ENCODE data around the gene ZNF619.

ZNF619 gene

GRCh38 chr3:40524568-40525285, 47.8 kb downstream of the ZNF619 start, which contains the start of gene ZNF621:
ZNF621 (plus strand) TSS chr3:40524960; CDS start chr3:40525841, 881 bp downstream.
- H2AK5ac ChIP-seq (ENCODE audit: low read depth, low read length), result peak within 1 kb of the TSS; percentile 92
- H3K18ac ChIP-seq (ENCODE audit: low read length), result peak within 1 kb of the TSS; percentile 98
- H2BK5ac ChIP-seq (ENCODE audit: low read length), result peak within 1 kb of the TSS; percentile 75
- H3K27me3 ChIP-seq (ENCODE audit: control insufficient read depth in 3 of 3, insufficient read depth in 3 of 3, low read depth in 1 of 3, low read length in 3 of 3), result no peaks in the 10 kb centered on the region
- H3K23ac ChIP-seq (ENCODE audit: low read depth, low read length, poor library complexity), result peak within 1 kb of the TSS; percentile 100
- H3K27ac ChIP-seq (replicated peaks; ENCODE audit: low read length), result peak within 1 kb of the TSS; percentile 66
- no peak within 1 kb of the TSS for H3K4ac ChIP-seq (ENCODE audit: low read length)
- peaks cover 3 to 8% of the 10 kb centered on the region in 2 donors for H3K4me1 ChIP-seq (ENCODE audit: control insufficient read depth in 2 of 2, insufficient read depth in 1 of 2, low read depth in 1 of 2, low read length in 2 of 2)
- no peak within 1 kb of the TSS for H4K8ac ChIP-seq (ENCODE audit: low read depth, low read length)
- H3K9me3 ChIP-seq (replicated peaks in 1 of 2; ENCODE audit: control insufficient read depth in 2 of 2, insufficient read depth in 1 of 2, low read depth in 1 of 2, low read length in 2 of 2), result no peaks in the 10 kb centered on the region
- no peak within 1 kb of the TSS for H2BK120ac ChIP-seq (ENCODE audit: low read depth, low read length)
- peak within 1 kb of the TSS; percentile 84 for H3K14ac ChIP-seq (ENCODE audit: low read length)
- peak within 1 kb of the TSS; percentile 59 to 95 for H3K4me3 ChIP-seq (ENCODE audit: low read length in 2 of 2)
- H3K79me1 ChIP-seq (ENCODE audit: low read depth, low read length), result peaks cover 3% of the 10 kb centered on the region
- H2BK15ac ChIP-seq (ENCODE audit: low read length), result no peak within 1 kb of the TSS
- H3K4me2 ChIP-seq (ENCODE audit: insufficient read depth, low read length, poor library complexity, severe bottlenecking), result peak within 1 kb of the TSS; percentile 96
- WGBS, 2 donors (ENCODE audit: extremely low coverage in 2 of 2, insufficient read length in 2 of 2, insufficient replicate concordance in 1 of 2), result no CpG with 5 or more reads among the region's 59 CpGs
- peak within 1 kb of the TSS; percentile 97 for H2AFZ ChIP-seq (ENCODE audit: low read length)
- H4K91ac ChIP-seq (ENCODE audit: low read depth, low read length, poor library complexity), result no peak within 1 kb of the TSS
- H2BK12ac ChIP-seq (ENCODE audit: low read length), result no peak within 1 kb of the TSS
- peak; percentile 81 for DNase-seq (ENCODE audit: low spot score)
- H3K36me3 ChIP-seq (replicated peaks in 1 of 2; ENCODE audit: control insufficient read depth in 2 of 2, insufficient read depth in 2 of 2, low read length in 2 of 2), result peaks cover 3 to 36% of the 10 kb centered on the region in 2 donors
- H3K9ac ChIP-seq (ENCODE audit: low read depth, low read length, poor library complexity), result peak within 1 kb of the TSS; percentile 94

- Histone ChIP-seq H2BK120ac (ENCODE audit: low read depth, low read length) (no peak overlapping the region), H2BK12ac (ENCODE audit: low read length) (no peak overlapping the region), H3K9me3 (replicated peaks in 1 of 2; ENCODE audit: control insufficient read depth in 2 of 2, insufficient read depth in 1 of 2, low read depth in 1 of 2, low read length in 2 of 2) (peaks cover 6 to 35% of the 10 kb centered on the region in 2 donors), H3K4me2 (ENCODE audit: insufficient read depth, low read length, poor library complexity, severe bottlenecking) (no peak overlapping the region), H3K18ac (ENCODE audit: low read length) (no peak overlapping the region), H4K8ac (ENCODE audit: low read depth, low read length) (no peak overlapping the region), H3K23ac (ENCODE audit: low read depth, low read length, poor library complexity) (no peak overlapping the region), H3K9ac (ENCODE audit: low read depth, low read length, poor library complexity) (no peak overlapping the region), H2AK5ac (ENCODE audit: low read depth, low read length) (no peak overlapping the region), H2BK5ac (ENCODE audit: low read length) (no peak overlapping the region), H2AFZ (ENCODE audit: low read length) (no peak overlapping the region), H4K91ac (ENCODE audit: low read depth, low read length, poor library complexity) (no peak overlapping the region), H3K4me1 (ENCODE audit: control insufficient read depth in 2 of 2, insufficient read depth in 1 of 2, low read depth in 1 of 2, low read length in 2 of 2) (peaks cover 3 to 8% of the 10 kb centered on the region in 2 donors), H3K4ac (ENCODE audit: low read length) (no peak overlapping the region), H3K79me1 (ENCODE audit: low read depth, low read length) (peaks cover 3% of the 10 kb centered on the region), H3K4me3 (ENCODE audit: low read length in 2 of 2) (no peak overlapping the region), H2BK15ac (ENCODE audit: low read length) (no peak overlapping the region), H3K36me3 (replicated peaks in 1 of 2; ENCODE audit: control insufficient read depth in 2 of 2, insufficient read depth in 2 of 2, low read length in 2 of 2) (peaks cover 24 to 73% of the 10 kb centered on the region in 2 donors), H3K27me3 (ENCODE audit: control insufficient read depth in 3 of 3, insufficient read depth in 3 of 3, low read depth in 1 of 3, low read length in 3 of 3) (no peaks in the 10 kb centered on the region), H3K14ac (ENCODE audit: low read length) (no peak overlapping the region), H3K27ac (replicated peaks; ENCODE audit: low read length) (no peak overlapping the region)
- WGBS, 2 donors (ENCODE audit: extremely low coverage in 2 of 2, insufficient read length in 2 of 2, insufficient replicate concordance in 1 of 2), result no CpG with 5 or more reads among the region's 3 CpGs
- DNase-seq (ENCODE audit: low spot score), result no peak
These were observed 51.5 kb downstream of the ZNF619 start for GRCh38 chr3:40528426-40528825.

GRCh38 chr3:40532252-40532651, 55.3 kb downstream of the ZNF619 start:
- H3K18ac ChIP-seq (ENCODE audit: low read length), result no peak overlapping the region
- H2AFZ ChIP-seq (ENCODE audit: low read length), result no peak overlapping the region
- no peak overlapping the region for H2BK5ac ChIP-seq (ENCODE audit: low read length)
- no peak overlapping the region for H4K8ac ChIP-seq (ENCODE audit: low read depth, low read length)
- WGBS, 2 donors (ENCODE audit: extremely low coverage in 2 of 2, insufficient read length in 2 of 2, insufficient replicate concordance in 1 of 2), result no CpG with 5 or more reads among the region's 5 CpGs
- H3K79me1 ChIP-seq (ENCODE audit: low read depth, low read length), result no peaks in the 10 kb centered on the region
- no peak for DNase-seq (ENCODE audit: low spot score)
- H2BK12ac ChIP-seq (ENCODE audit: low read length), result no peak overlapping the region
- no peak overlapping the region for H3K4me2 ChIP-seq (ENCODE audit: insufficient read depth, low read length, poor library complexity, severe bottlenecking)
- H3K9ac ChIP-seq (ENCODE audit: low read depth, low read length, poor library complexity), result no peak overlapping the region
- H3K27ac ChIP-seq (replicated peaks; ENCODE audit: low read length), result no peak overlapping the region
- H3K14ac ChIP-seq (ENCODE audit: low read length), result no peak overlapping the region
- no peak overlapping the region for H2BK120ac ChIP-seq (ENCODE audit: low read depth, low read length)
- H3K4me1 ChIP-seq (ENCODE audit: control insufficient read depth in 2 of 2, insufficient read depth in 1 of 2, low read depth in 1 of 2, low read length in 2 of 2), result no peaks in the 10 kb centered on the region
- peaks cover 8 to 56% of the 10 kb centered on the region in 2 donors for H3K9me3 ChIP-seq (replicated peaks in 1 of 2; ENCODE audit: control insufficient read depth in 2 of 2, insufficient read depth in 1 of 2, low read depth in 1 of 2, low read length in 2 of 2)
- no peak overlapping the region for H4K91ac ChIP-seq (ENCODE audit: low read depth, low read length, poor library complexity)
- no peak overlapping the region for H3K4me3 ChIP-seq (ENCODE audit: low read length in 2 of 2)
- no peak overlapping the region for H3K4ac ChIP-seq (ENCODE audit: low read length)
- H2BK15ac ChIP-seq (ENCODE audit: low read length), result no peak overlapping the region
- peaks cover 33 to 99% of the 10 kb centered on the region in 2 donors for H3K36me3 ChIP-seq (replicated peaks in 1 of 2; ENCODE audit: control insufficient read depth in 2 of 2, insufficient read depth in 2 of 2, low read length in 2 of 2)
- H3K23ac ChIP-seq (ENCODE audit: low read depth, low read length, poor library complexity), result no peak overlapping the region
- no peaks in the 10 kb centered on the region for H3K27me3 ChIP-seq (ENCODE audit: control insufficient read depth in 3 of 3, insufficient read depth in 3 of 3, low read depth in 1 of 3, low read length in 3 of 3)
- H2AK5ac ChIP-seq (ENCODE audit: low read depth, low read length), result no peak overlapping the region

GRCh38 chr3:40534283-40534682, 57.4 kb downstream of the ZNF619 start:
- Histone ChIP-seq H3K4me3 (ENCODE audit: low read length in 2 of 2) (no peak overlapping the region), H2AK5ac (ENCODE audit: low read depth, low read length) (no peak overlapping the region), H3K9me3 (replicated peaks in 1 of 2; ENCODE audit: control insufficient read depth in 2 of 2, insufficient read depth in 1 of 2, low read depth in 1 of 2, low read length in 2 of 2) (peaks cover 13 to 70% of the 10 kb centered on the region in 2 donors), H3K4ac (ENCODE audit: low read length) (no peak overlapping the region), H3K4me2 (ENCODE audit: insufficient read depth, low read length, poor library complexity, severe bottlenecking) (no peak overlapping the region), H3K27ac (replicated peaks; ENCODE audit: low read length) (no peak overlapping the region), H2AFZ (ENCODE audit: low read length) (no peak overlapping the region), H3K23ac (ENCODE audit: low read depth, low read length, poor library complexity) (no peak overlapping the region), H3K36me3 (replicated peaks in 1 of 2; ENCODE audit: control insufficient read depth in 2 of 2, insufficient read depth in 2 of 2, low read length in 2 of 2) (peaks cover 40 to 95% of the 10 kb centered on the region in 2 donors), H2BK12ac (ENCODE audit: low read length) (no peak overlapping the region), H3K4me1 (ENCODE audit: control insufficient read depth in 2 of 2, insufficient read depth in 1 of 2, low read depth in 1 of 2, low read length in 2 of 2) (no peaks in the 10 kb centered on the region), H4K8ac (ENCODE audit: low read depth, low read length) (no peak overlapping the region), H3K9ac (ENCODE audit: low read depth, low read length, poor library complexity) (no peak overlapping the region), H3K14ac (ENCODE audit: low read length) (no peak overlapping the region), H2BK120ac (ENCODE audit: low read depth, low read length) (no peak overlapping the region), H2BK5ac (ENCODE audit: low read length) (no peak overlapping the region), H2BK15ac (ENCODE audit: low read length) (no peak overlapping the region), H3K27me3 (ENCODE audit: control insufficient read depth in 3 of 3, insufficient read depth in 3 of 3, low read depth in 1 of 3, low read length in 3 of 3) (no peaks in the 10 kb centered on the region), H3K18ac (ENCODE audit: low read length) (no peak overlapping the region), H3K79me1 (ENCODE audit: low read depth, low read length) (no peaks in the 10 kb centered on the region), H4K91ac (ENCODE audit: low read depth, low read length, poor library complexity) (no peak overlapping the region)
- no peak for DNase-seq (ENCODE audit: low spot score)
